Spinal cord (tissue), 10 donors: ENCODE measurements around the gene EBI3. TPM values are rescaled to one million over a fixed set of nuclear protein-coding genes. Genes with fewer than 3 reads are reported as not detected.
"Not testable (repeated sequence)": the region's sequence is repeated elsewhere in the genome, so short reads cannot be mapped to it uniquely, and the experiment has no call there.

Source experiments
- DNase-seq, 6 donors: peaks; one replicate each; pipeline versions ENCODE4 v3.0.0 to v3.0.0-alpha.2; 2013 to 2015; ENCODE audit warnings: low spot score in 6 of 6, low read depth in 4 of 6
- H3K27ac ChIP-seq: one replicate; pipeline ENCODE4 v1.5.1; 2013; ENCODE audit warnings: low read depth, low read length, control low read depth
- H3K27me3 ChIP-seq: one replicate; pipeline ENCODE4 v1.6.1; 2013; ENCODE audit warnings: low read length; ENCODE audit not compliant: control insufficient read depth, insufficient read depth
- H3K36me3 ChIP-seq: one replicate; pipeline ENCODE4 v1.6.1; 2013; ENCODE audit warnings: low read length; ENCODE audit not compliant: control insufficient read depth, insufficient read depth
- H3K4me1 ChIP-seq: one replicate; pipeline ENCODE4 v1.6.1; 2013; ENCODE audit warnings: low read length; ENCODE audit not compliant: control insufficient read depth, insufficient read depth
- H3K4me3 ChIP-seq: one replicate; pipeline ENCODE4 v1.5.1; 2013; ENCODE audit warnings: low read depth, low read length, control low read depth
- H3K9me3 ChIP-seq: one replicate; pipeline ENCODE4 v1.6.1; 2013; ENCODE audit warnings: low read length; ENCODE audit not compliant: control insufficient read depth, insufficient read depth
- WGBS: methylation state at CpG from one replicate; pipeline ENCODE4 v1.1.5; 2013; ENCODE audit warnings: missing lambda C conversion rate; ENCODE audit not compliant: insufficient coverage; 5-methylcytosine and 5-hydroxymethylcytosine counted together
- polyA plus RNA-seq, 2 donors: library from polyadenylated mRNA; unstranded; fragments of 120-200 nt; gene quantifications; one replicate each; pipeline ENCODE4 v1.2.1, GENCODE V29; 2013; ENCODE audit not compliant: insufficient read length in 2 of 2
- total RNA-seq, 2 donors: library from RNA; depleted of rRNA in 1 of 2; stranded (reverse); fragments of 120-200 nt in 1 of 2; fragments of >200 nt in 1 of 2; gene quantifications; one replicate each; pipeline versions ENCODE4 v1.2.3 to v1.2.4, GENCODE V29; 2013 to 2014
- donor health status: healthy.

EBI3 gene
- total and polyA plus RNA-seq, 4 donors, result 0.69 to 1.6 (median 0.83) TPM

DNA sequence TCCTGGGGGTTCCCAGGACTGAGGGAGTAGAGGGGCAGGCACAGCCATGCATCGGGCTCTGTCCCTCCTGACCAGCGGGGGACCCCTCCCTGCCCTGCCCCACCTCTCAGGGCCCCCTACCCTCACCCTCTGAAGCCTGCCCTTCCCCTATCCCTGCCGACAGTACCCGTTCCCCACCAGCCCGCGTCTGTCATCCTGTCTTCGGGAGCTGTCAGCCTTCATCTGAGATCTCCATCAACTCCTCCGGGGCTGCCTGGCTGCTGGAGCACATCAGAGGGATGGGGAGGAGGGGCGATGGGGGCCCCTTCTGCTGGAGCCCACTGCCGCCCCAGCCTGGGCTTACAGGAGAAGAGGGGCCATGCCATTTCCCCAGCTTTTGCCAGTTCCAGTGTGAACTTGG lies 43.6 kb downstream of the EBI3 start:
- H3K36me3 ChIP-seq, result peaks cover 52% of the 10 kb centered on the region
- H3K9me3 ChIP-seq, result no peaks in the 10 kb centered on the region
- peaks cover 10% of the 10 kb centered on the region for H3K4me1 ChIP-seq
- H3K4me3 ChIP-seq, result no peak overlapping the region
- H3K27me3 ChIP-seq, result no peaks in the 10 kb centered on the region
- no peak overlapping the region for H3K27ac ChIP-seq
- no peak for DNase-seq
- 53% methylated on average over 5 of the region's 10 CpGs for WGBS

DNA sequence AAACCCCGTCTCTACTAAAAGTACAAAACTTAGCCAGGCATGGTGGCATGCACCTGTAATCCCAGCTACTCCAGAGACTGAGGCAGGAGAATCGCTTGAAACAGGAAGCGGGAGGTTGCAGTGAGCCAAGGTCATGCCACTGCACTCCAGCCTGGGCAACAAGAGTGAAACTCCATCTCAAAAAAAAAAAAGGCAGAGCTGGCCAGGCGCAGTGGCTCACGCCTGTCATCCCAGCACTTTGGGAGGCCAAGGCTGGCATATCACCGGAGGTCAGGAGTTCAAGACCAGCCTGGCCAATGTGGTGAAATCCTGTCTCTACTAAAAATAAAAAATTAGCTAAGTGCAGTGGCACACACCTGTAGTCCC lies 45.0 kb downstream of the EBI3 start:
- Histone ChIP-seq H3K4me1 (peaks cover 19% of the 10 kb centered on the region), H3K36me3 (peaks cover 38% of the 10 kb centered on the region)
- not testable (repeated sequence) for DNase-seq, H3K9me3 ChIP-seq, H3K27ac ChIP-seq, H3K27me3 ChIP-seq, H3K4me3 ChIP-seq
- 100% methylated on average over 4 of the region's 6 CpGs for WGBS

DNA sequence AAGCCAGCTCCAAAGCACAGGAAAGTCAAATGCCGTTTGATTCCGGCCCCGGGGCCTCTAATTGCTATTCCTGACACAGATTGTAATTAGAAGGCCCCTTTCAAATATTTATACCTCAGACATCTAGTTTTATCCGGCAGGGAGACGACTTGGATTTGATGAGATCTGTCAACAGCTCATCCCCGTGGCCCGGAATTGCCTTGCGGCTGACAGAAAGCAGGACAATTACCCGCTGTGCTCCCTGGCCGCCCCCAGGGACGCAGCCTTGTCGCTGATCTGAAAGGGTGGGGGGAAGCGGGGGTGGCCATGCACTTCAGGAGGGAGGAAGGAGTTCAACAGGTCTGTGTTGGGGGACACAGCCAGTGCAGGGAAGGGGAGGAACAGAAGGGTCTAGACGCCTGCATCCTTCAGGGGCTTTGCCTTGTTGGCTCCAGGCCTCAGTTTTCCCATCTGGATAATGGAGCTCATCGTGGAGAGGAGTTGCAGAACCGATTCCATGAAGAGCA lies 47.9 kb downstream of the EBI3 start:
- H3K4me3 ChIP-seq, result no peak overlapping the region
- WGBS, result 28% methylated on average over 13 of the region's 16 CpGs
- H3K36me3 ChIP-seq, result peaks cover 15% of the 10 kb centered on the region
- peaks cover 9% of the 10 kb centered on the region for H3K27me3 ChIP-seq
- H3K4me1 ChIP-seq, result peaks cover 30% of the 10 kb centered on the region
- no peaks in the 10 kb centered on the region for H3K9me3 ChIP-seq
- no peak overlapping the region for H3K27ac ChIP-seq
- DNase-seq, result peak in 1 of 6 donors; percentile 31

DNA sequence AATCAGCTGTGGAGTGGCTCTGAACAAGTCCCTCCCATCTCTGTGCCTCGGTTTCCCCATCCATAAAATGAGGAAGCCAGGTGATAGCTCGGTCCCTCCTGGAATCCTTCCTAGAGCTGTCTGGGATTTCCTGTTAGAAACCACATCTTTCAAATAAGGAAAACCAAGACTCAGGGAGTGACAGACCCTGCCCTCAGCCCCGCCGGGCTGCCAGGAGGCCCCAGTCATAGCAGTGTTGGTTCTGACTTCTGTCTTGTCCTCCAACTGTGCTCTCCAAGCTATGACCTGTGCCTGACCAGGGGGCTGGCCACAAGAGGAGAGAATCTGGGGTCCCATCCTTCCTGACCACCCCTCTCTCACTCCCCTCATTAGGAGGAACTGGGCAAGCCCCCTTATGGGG lies 48.7 kb downstream of the EBI3 start:
- no peak overlapping the region for H3K4me3 ChIP-seq
- no peaks in the 10 kb centered on the region for H3K9me3 ChIP-seq
- peaks cover 30% of the 10 kb centered on the region for H3K4me1 ChIP-seq
- H3K27ac ChIP-seq, result no peak overlapping the region
- peaks cover 11% of the 10 kb centered on the region for H3K36me3 ChIP-seq
- peaks cover 9% of the 10 kb centered on the region for H3K27me3 ChIP-seq
- DNase-seq, result peak in 1 of 6 donors; percentile 9
- 22% methylated on average over 4 of the region's 4 CpGs for WGBS

- WGBS, result 2% methylated on average over 14 of the region's 44 CpGs
- H3K4me3 ChIP-seq, result peak within 1 kb of the TSS; percentile 42
- peaks cover 9% of the 10 kb centered on the region for H3K27me3 ChIP-seq
- peaks cover 30% of the 10 kb centered on the region for H3K4me1 ChIP-seq
- H3K9me3 ChIP-seq, result no peaks in the 10 kb centered on the region
- peak within 1 kb of the TSS; percentile 25 for H3K27ac ChIP-seq
- DNase-seq, result peak in 2 of 6 donors; percentile 53 to 71
- peaks cover 7% of the 10 kb centered on the region for H3K36me3 ChIP-seq
These were observed 49.3 kb downstream of the EBI3 start, which contains the start of gene SHD for GRCh38 chr19:4278419-4279266. SHD (plus strand) TSS chr19:4279266; CDS start chr19:4280064, 798 bp downstream.

DNA sequence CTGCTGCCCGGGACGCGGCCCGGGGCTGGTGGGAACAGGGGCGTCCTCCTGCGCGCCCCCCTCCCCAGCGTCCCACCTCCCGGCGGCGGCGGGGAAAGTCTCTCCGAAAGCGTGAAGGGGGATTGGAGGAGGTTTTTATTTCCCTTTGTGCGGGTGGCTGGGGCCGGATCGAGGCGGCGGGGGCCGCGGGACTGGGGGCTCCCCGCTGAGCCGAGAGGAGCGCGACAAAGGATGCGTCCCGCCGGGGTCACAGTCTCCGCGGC lies 49.9 kb downstream of the EBI3 start:
- H3K4me1 ChIP-seq, result peaks cover 30% of the 10 kb centered on the region
- H3K36me3 ChIP-seq, result peaks cover 5% of the 10 kb centered on the region
- H3K9me3 ChIP-seq, result no peaks in the 10 kb centered on the region
- under 1% methylated on average over 20 of the region's 30 CpGs for WGBS
- no peak overlapping the region for H3K27ac ChIP-seq
- no peak for DNase-seq
- peaks cover 9% of the 10 kb centered on the region for H3K27me3 ChIP-seq
- H3K4me3 ChIP-seq, result peak overlapping the region; percentile 42

DNA sequence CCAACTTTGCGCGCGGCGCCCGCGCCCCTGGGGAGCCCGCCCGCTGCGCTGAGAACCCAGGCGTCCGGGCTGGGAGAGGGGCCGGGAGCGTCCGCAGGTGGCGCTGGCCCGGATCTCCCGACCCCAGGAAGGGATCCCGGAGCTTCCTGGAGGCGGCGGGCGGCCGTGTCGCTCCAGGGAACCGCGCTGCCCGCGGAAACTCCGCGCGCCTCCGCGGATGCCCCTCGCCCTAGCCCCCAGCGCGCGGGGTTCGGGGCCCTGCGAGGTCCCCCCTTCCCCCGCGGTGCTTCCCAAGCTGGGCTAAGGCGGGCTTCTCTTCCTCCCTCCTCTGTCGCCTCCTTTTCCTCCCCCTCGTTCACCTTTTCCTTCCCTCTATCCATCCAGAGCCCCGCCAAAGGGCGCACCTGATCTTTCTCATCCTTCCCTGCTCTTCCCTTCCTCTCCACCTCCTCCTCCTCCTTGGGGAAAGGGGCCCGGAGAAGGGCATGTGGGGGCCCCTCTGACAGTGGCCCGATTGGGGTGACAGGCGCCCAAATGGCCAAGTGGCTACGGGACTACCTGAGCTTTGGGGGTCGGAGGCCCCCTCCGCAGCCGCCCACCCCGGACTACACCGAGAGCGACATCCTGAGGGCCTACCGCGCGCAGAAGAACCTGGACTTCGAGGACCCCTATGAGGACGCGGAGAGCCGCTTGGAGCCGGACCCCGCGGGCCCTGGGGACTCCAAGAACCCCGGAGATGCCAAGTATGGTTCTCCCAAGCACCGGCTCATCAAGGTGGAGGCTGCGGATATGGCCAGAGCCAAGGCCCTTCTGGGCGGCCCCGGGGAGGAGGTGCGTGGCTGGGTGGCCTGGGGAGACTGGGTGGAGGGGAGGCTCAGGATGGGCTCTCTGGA lies 50.5 kb downstream of the EBI3 start:
- H3K27ac ChIP-seq, result no peak overlapping the region

GRCh38 chr19:4284176-4284958 lies 55.0 kb downstream of the EBI3 start:
- Histone ChIP-seq H3K36me3 (peaks cover 13% of the 10 kb centered on the region), H3K4me1 (peaks cover 10% of the 10 kb centered on the region), H3K9me3 (no peaks in the 10 kb centered on the region), H3K4me3 (no peak overlapping the region), H3K27me3 (peaks cover 9% of the 10 kb centered on the region), H3K27ac (no peak overlapping the region)
- WGBS, result 31% methylated on average over 11 of the region's 20 CpGs
- peak in 1 of 6 donors; percentile 58 for DNase-seq

More for the DNA sequence above, 50.5 kb downstream of the EBI3 start:
- Histone ChIP-seq H3K4me3 (peak overlapping the region; percentile 42), H3K27me3 (peaks cover 9% of the 10 kb centered on the region), H3K36me3 (peaks cover 9% of the 10 kb centered on the region), H3K4me1 (peaks cover 30% of the 10 kb centered on the region), H3K9me3 (no peaks in the 10 kb centered on the region)
- DNase-seq, result peak in 1 of 6 donors; percentile 43
- WGBS, result 2% methylated on average over 71 of the region's 71 CpGs

DNA sequence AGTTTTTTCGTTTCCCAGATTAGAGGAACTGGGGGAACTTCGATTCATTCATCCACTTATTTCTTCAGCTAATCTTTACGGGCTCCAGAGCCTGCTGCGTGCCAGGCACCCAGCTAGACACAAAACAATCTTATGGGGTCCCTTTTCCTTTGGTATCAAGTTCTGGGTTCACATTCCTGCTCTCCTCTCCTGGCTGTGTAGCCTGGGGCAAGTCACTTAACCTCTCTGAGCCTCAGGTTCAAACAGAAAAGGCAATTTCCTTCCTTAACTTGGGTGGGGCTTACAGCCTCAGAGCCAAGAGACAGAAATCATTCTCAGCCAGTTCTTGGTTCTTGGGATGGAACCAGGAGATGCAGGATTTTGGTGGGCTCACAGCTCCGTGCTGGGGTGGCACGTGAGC lies 55.7 kb downstream of the EBI3 start:
- peaks cover 5% of the 10 kb centered on the region for H3K4me1 ChIP-seq
- WGBS, result 79% methylated on average over 5 of the region's 6 CpGs
- no peak overlapping the region for H3K27ac ChIP-seq
- H3K36me3 ChIP-seq, result peaks cover 13% of the 10 kb centered on the region
- H3K4me3 ChIP-seq, result no peak overlapping the region
- no peak for DNase-seq
- H3K9me3 ChIP-seq, result no peaks in the 10 kb centered on the region
- H3K27me3 ChIP-seq, result peaks cover 4% of the 10 kb centered on the region
